GM19438 (cell line): ENCODE data around the gene PARD3B.

Source experiments
- ATAC-seq: cut with Tn5 transposase; IDR thresholded peaks from one replicate; pipeline ENCODE4 v1.9.1; 2021; ENCODE audit warnings: low read depth; ENCODE audit not compliant: unreplicated experiment

Gene PARD3B

GRCh38 chr2:204986641-204987040, 441.4 kb downstream of the PARD3B start:
- no peak for ATAC-seq

- ATAC-seq, result no peak
These were observed 443.6 kb downstream of the PARD3B start for GRCh38 chr2:204988836-204989235.

GRCh38 chr2:204989877-204990276, 444.6 kb downstream of the PARD3B start:
- no peak for ATAC-seq

GRCh38 chr2:205001300-205001966, 456.2 kb downstream of the PARD3B start:
- no peak for ATAC-seq

GRCh38 chr2:205002390-205002789, 457.1 kb downstream of the PARD3B start:
- ATAC-seq, result no peak

GRCh38 chr2:205003288-205003687, 458.0 kb downstream of the PARD3B start:
- no peak for ATAC-seq

GRCh38 chr2:205010196-205010595, 464.9 kb downstream of the PARD3B start:
- no peak for ATAC-seq

- no peak for ATAC-seq
These were observed 465.8 kb downstream of the PARD3B start for GRCh38 chr2:205011031-205011430.

GRCh38 chr2:205012961-205013360, 467.7 kb downstream of the PARD3B start:
- no peak for ATAC-seq

GRCh38 chr2:205013586-205013985, 468.3 kb downstream of the PARD3B start:
- no peak for ATAC-seq

- ATAC-seq, result no peak
These were observed 468.9 kb downstream of the PARD3B start for GRCh38 chr2:205014201-205014600.

- no peak for ATAC-seq
These were observed 472.1 kb downstream of the PARD3B start for GRCh38 chr2:205017381-205017780.

GRCh38 chr2:205017912-205018311, 472.6 kb downstream of the PARD3B start:
- ATAC-seq, result no peak

- ATAC-seq, result no peak
These were observed 475.4 kb downstream of the PARD3B start for GRCh38 chr2:205020673-205021072.

- no peak for ATAC-seq
These were observed 477.6 kb downstream of the PARD3B start for GRCh38 chr2:205022841-205023240.

GRCh38 chr2:205024822-205025518, 479.7 kb downstream of the PARD3B start:
- no peak for ATAC-seq

GRCh38 chr2:205025580-205026240, 480.4 kb downstream of the PARD3B start:
- no peak for ATAC-seq

- ATAC-seq, result no peak
These were observed 485.4 kb downstream of the PARD3B start for GRCh38 chr2:205030695-205031094.

- ATAC-seq, result no peak
These were observed 486.8 kb downstream of the PARD3B start for GRCh38 chr2:205032093-205032551.

- ATAC-seq, result no peak
These were observed 488.2 kb downstream of the PARD3B start for GRCh38 chr2:205033431-205033830.

- no peak for ATAC-seq
These were observed 488.8 kb downstream of the PARD3B start for GRCh38 chr2:205034034-205034433.

- ATAC-seq, result no peak
These were observed 495.0 kb downstream of the PARD3B start for GRCh38 chr2:205040323-205040722.
